ENCODE measurements around the gene DIO3. TPM values are rescaled to one million over a fixed set of nuclear protein-coding genes. Genes with fewer than 3 reads are reported as not detected.

Gene DIO3
- total RNA-seq, 1 experiment from 2014 or later: not detected

DNA sequence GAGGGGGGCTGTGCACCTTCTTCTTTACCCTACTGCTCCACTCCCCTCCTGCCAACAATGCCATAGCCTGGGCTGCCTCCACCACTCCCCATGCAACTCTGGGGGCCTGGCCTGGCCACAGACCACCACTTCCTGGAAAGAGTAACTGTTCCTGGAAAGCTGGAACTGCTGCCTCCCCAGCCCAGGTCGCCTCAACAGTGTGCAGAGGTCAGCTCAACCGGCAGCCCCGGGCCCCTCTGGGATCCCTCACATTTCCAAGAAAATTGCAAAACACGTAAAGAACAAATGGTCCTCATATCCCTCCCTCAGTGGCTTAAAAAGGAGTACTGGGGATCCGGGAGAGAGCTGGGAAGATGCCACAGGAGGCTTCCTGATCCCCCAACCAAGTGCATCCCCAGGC, 22.4 kb upstream of the DIO3 start:
- no peak overlapping the region for H2AK5ac ChIP-seq (ENCODE audit: insufficient read length, low read length)
- H3K9me3 ChIP-seq (ENCODE audit: control insufficient read depth, low read depth, low read length): peaks cover 3% of the 10 kb centered on the region
- H3K4ac ChIP-seq (ENCODE audit: low read depth, low read length): no peak overlapping the region
- no peak overlapping the region for H4K91ac ChIP-seq (ENCODE audit: insufficient read length, low read depth, low read length)
- no peak overlapping the region for H3T11ph ChIP-seq (ENCODE audit: low read length)
- no peaks in the 10 kb centered on the region for H3K27me3 ChIP-seq (ENCODE audit: insufficient read depth, low read length)
- no peak overlapping the region for H3K56ac ChIP-seq (ENCODE audit: insufficient read length, low read depth, low read length)
- H3K9ac ChIP-seq (ENCODE audit: extremely low read depth, insufficient read length, low read length): no peak overlapping the region
- no peak overlapping the region for H2BK5ac ChIP-seq (ENCODE audit: insufficient read length, low read length)
- no peaks in the 10 kb centered on the region for H4K20me1 ChIP-seq (ENCODE audit: control insufficient read depth, insufficient read depth, insufficient read length)
- no peak overlapping the region for H2BK12ac ChIP-seq (ENCODE audit: insufficient read length, low read depth, low read length)
- H2BK120ac ChIP-seq (ENCODE audit: low read depth, low read length, poor library complexity, severe bottlenecking): no peak overlapping the region
- no peak overlapping the region for H3K18ac ChIP-seq (ENCODE audit: insufficient read length, low read depth, low read length)
- peaks cover 19% of the 10 kb centered on the region for H3K27me3 Mint-ChIP-seq (ENCODE audit: low read depth)
- no peak overlapping the region for H3K4me3 Mint-ChIP-seq
- peaks cover 0 to 4% (median 0%) of the 10 kb centered on the region in 3 experiments; a peak in 3 of 7 replicates for H3K36me3 Mint-ChIP-seq (ENCODE audit: insufficient read depth in 1 of 3, low read depth in 3 of 3)
- H3K27ac ChIP-seq (ENCODE audit: insufficient read length, low read depth, low read length): no peak overlapping the region
- no peak for DNase-seq
- no peaks in the 10 kb centered on the region for H3K4me1 ChIP-seq (ENCODE audit: insufficient read depth, low read length)
- no peak overlapping the region for H2BK15ac ChIP-seq (ENCODE audit: low read depth, low read length)
- no peak overlapping the region for H2AFZ ChIP-seq (ENCODE audit: low read length)
- no peak overlapping the region for H2BK20ac ChIP-seq (ENCODE audit: low read depth, low read length, poor library complexity, severe bottlenecking)
- no peaks in the 10 kb centered on the region for H3K79me2 ChIP-seq (ENCODE audit: insufficient read depth, low read length)
- H3K9me3 Mint-ChIP-seq: peaks cover 3 to 5% of the 10 kb centered on the region in 2 experiments; a peak in 4 of 5 replicates
- H3K4me2 ChIP-seq (ENCODE audit: insufficient read depth, insufficient read length, low read length): no peak overlapping the region
- no peak overlapping the region for H4K8ac ChIP-seq (replicated peaks; ENCODE audit: insufficient read length, low read depth, low read length)
- peaks cover 3 to 4% of the 10 kb centered on the region in 2 experiments; a peak in 3 of 4 replicates for H3K4me1 Mint-ChIP-seq
- no peak overlapping the region for H3K14ac ChIP-seq (ENCODE audit: insufficient read depth, low read length)
- H4K5ac ChIP-seq (ENCODE audit: insufficient read length, low read depth, low read length): no peak overlapping the region
- H3K79me1 ChIP-seq (ENCODE audit: insufficient read depth, low read depth, low read length, poor library complexity, severe bottlenecking): no peaks in the 10 kb centered on the region
- TF ChIP-seq, protein P1, sequence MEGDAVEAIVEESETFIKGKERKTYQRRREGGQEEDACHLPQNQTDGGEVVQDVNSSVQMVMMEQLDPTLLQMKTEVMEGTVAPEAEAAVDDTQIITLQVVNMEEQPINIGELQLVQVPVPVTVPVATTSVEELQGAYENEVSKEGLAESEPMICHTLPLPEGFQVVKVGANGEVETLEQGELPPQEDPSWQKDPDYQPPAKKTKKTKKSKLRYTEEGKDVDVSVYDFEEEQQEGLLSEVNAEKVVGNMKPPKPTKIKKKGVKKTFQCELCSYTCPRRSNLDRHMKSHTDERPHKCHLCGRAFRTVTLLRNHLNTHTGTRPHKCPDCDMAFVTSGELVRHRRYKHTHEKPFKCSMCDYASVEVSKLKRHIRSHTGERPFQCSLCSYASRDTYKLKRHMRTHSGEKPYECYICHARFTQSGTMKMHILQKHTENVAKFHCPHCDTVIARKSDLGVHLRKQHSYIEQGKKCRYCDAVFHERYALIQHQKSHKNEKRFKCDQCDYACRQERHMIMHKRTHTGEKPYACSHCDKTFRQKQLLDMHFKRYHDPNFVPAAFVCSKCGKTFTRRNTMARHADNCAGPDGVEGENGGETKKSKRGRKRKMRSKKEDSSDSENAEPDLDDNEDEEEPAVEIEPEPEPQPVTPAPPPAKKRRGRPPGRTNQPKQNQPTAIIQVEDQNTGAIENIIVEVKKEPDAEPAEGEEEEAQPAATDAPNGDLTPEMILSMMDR (conservative IDR thresholded peaks at IDR 0.05): no peak
- H3K23me2 ChIP-seq (ENCODE audit: insufficient read length, low read depth, low read length, poor library complexity, severe bottlenecking): no peaks in the 10 kb centered on the region
- no CpG with 5 or more reads among the region's 5 CpGs for WGBS (ENCODE audit: extremely low coverage, insufficient read length, low lambda C conversion rate)
- H3K27ac Mint-ChIP-seq: no peak overlapping the region
- H3K23ac ChIP-seq (ENCODE audit: insufficient read length, low read depth, low read length): no peak overlapping the region

All from H9 (cell line).